NCI-H82 treated with DMSO at 0.1 percent for 48 hours (cell line): ENCODE results near the gene EVC.
A peak's percentile ranks its signal among the peaks of the same experiment; 100 is the strongest.

Experiments
- DNase-seq: peaks from one replicate; lab custom pipeline; 2025; ENCODE audit not compliant: unreplicated experiment; lab: John Stamatoyannopoulos, UW

The EVC gene

DNA sequence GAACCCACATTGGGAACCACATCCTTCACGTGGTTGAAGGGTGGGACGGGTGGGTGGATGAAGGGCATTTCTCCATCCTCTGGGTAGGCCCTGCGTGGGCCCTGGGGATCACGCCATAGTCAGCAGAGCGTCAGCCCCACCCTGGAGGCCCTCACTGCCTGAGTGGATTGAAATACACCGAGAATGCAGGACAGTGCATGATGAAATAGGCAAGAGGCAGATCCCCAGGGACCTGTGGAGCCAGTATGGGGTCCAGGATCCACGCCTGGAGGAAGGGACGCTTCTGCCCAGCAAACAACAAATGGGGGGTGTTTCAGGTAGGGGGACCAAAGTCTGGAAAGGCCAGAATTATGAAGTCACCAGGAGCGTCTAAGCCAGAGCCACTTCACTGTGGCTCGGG, 19.4 kb downstream of the EVC start:
- no peak for DNase-seq

DNA sequence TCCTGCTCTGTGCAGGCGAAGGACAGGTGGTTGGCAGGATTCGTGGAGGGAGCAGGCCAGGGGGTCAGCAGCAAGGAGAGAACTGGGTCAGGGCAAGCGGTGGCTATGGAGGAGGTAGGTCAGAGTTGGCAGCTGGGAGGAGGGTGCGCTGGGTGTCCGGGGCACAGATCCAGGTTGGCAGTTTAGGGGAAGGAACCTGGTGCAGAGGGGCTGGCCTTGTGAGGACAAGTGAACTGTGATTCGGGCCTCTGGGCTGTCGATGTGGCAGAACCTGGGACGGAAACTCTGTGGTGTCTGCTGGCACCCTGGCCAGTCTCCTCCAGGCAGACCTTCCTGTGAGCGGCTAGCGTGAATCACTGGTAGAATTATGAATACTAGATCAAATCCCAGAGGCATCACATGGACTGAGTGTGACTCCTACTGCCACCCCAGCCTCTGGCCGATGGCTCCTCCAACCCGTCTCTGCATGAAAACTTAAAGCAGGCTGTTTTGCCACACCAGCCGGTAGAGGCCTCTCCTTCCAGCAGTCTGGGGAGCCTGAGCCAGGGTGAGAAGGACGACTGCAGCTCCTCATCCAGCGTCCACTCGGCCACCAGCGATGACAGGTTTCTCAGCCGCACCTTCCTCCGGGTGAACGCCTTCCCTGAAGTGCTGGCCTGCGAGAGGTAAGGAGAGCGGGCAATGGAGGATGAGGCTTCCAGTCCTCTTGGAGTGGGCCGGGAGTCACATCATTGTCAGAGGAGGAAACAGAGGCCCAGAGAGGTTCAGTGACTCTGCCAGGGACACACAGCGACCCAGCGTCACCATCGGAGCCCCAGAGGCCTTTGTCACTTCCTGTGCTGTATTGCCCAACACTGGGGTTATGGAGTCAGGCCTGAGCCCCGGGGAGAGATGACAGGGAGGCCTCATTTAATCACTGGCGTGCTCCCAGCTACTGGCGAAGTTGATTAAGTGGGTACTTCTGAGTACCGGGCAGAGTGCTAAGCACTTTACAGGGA, 20.3 kb downstream of the EVC start:
- no peak for DNase-seq

DNA sequence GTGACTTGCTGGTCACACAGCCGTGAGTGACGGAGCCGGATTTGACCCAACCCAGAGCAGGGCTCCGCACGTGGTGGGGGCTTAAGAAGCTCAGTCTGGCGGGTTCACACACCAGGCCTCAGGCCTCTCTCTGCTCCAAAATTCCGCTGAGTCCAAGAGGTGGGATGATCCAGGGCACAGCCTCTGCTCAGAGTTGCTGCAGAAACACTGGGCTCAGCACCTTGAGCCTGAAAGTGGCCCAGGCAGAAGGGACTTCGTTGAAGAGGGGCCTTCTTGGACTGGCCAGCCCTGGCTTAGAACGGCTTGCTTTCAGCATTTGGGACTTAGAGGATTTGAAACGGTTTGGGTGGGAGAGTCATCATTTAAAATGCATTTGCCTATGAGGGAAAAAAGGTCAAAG, 21.2 kb downstream of the EVC start:
- no peak for DNase-seq

DNA sequence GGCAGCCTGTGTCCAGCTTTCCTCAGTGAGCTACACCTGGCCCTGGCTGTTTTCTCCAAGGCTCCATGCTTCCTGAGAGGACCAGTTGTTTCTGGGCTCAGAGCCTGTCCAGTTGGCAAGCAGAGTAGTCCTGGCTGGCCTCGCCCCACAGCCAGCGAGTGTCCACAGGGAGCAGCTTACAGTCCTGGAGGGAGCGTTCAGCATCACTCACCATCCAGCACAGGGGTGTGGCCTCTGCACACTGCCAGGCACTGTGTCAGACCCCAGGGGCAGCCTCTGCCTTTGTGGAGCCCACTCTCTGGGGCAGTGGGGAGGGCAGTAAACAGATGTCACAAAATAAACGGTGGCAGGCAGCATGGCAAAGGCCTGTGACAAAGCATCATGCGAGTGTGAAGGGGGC, 23.9 kb downstream of the EVC start:
- DNase-seq = no peak

DNA sequence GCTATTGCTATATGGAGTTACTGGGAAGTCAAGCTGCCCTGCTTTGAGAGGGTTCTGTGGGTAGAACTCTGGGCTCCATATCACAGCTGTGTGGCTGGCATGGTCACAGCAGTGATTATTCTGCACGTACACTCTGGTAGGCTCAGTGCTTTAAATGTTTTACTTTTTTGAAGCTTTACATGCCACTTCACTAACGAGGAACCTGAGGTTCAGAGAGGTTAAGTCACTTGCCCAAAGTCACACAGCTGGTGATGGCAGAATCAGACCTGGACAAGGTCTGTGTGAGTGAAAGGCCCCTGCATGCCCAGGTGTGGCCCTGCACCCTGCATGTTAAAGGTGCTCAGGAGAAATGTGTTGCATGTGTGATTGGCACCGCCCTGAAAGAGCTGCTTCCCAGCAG, 24.5 kb downstream of the EVC start:
- DNase-seq = no peak

DNA sequence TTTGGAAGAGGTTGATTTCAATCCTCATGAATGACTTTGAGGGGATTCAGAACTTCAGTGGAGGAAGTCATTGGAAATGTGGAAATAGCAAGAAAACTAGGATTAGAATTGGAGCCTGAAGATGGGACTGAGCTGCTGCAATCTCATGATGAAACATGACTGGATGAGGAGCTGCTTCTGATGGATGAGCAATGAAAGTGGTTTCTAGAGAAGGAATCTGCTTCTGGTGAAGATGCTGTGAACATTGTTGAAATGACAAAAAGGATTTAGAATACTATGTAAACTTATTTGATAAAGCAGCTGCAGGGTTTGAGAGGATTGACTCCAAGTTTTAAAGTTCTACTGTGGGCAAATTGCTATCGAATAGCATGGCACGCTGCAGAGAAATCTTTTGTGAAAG, 27.1 kb downstream of the EVC start:
- DNase-seq = no peak

DNA sequence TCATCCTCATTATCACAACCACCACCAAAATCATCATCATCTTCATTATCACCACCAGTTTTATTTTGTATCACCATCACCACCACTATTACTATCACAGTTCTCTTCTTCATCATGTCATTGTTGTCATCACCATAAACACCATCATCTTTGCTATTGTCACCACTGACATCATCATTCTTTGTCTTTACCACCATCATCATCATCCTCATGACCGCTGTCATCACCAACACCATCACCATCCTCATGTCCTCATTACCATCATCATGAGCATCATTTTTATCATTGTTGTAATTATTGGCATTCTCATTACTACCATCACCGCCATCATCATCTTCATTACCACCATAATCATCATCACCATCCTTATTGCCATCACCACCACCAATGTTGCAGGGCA, 31.4 kb downstream of the EVC start:
- DNase-seq = no peak

DNA sequence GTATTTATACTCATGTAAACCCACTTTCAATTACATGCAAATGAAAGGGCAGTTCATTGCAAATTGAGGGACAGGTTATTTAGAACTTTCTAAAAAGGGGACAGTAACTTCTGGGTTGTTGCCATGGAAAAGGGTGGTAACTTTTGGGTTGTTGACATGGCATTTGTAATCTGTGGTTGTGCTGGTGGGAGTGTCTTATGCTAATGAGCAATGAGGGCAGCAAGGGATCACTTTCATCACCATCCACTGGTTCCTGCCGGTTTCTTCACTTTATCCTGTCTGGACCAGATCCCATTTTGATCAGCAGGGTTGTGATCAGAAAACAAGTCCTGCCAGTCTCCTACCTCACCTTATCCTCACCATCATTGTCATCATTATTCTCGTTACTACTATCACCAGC, 32.0 kb downstream of the EVC start:
- DNase-seq = no peak

DNA sequence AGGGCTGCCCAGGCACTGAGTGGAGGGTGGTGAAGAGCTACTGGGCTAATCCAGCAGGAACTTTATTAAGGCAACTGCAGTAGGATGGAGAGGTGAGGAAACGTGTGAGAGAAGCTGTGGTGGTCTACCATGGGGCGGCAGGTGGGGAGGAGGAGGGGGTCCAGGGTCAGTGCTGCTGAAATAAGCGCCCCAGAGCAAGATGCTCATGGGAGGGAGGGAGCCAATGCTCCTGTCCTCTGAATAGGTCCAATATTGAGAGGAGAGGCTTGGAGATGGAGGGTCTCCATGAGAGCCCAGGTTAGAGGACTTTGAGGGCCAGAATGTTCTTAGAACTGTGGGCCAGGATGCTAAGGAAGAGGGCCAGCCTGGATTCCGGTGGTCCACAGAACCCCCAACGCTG, 35.2 kb downstream of the EVC start:
- no peak for DNase-seq

DNA sequence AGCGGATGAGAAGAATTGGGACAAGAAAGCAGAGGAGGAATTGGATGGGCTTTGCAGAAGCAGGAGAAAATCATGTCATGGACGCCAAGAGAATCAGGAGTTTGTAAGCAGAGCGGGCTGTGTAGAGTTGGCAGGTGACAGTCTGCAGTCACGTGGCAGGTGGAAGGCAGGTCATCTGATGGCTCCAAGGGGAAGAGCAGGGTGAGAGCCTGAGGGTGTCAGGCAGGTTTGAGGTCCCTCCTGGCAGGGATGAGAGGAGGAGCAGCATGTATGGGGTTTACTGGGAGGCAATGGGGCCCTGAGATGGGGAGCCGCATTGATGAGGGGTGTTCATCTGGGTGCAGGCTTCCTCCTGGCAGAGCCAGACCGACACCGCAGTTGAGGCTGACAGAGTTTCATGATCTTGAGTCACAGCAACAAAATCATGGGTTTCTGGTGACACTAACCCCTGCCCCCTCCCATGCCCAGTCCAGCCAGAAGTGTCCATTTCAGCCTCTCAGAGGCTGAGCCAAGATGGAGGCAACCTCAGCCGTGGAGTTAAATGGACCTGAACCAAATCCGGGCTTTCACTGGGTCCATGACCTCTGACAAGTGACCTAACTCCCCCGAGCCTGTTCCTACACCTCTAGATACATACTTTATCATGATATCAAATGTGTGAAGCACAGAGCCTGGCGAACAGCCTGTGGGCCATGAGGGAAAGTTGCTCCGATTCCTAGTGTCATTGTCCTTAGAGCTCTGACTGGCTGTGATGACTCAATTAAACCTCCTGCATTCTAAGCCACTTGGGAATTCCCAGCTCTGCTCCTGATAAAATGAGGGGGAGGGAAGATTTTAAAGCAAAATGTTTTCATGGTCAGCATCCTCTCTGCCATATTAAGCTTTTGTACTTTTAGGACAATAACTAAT, 36.1 kb downstream of the EVC start:
- DNase-seq = no peak

DNA sequence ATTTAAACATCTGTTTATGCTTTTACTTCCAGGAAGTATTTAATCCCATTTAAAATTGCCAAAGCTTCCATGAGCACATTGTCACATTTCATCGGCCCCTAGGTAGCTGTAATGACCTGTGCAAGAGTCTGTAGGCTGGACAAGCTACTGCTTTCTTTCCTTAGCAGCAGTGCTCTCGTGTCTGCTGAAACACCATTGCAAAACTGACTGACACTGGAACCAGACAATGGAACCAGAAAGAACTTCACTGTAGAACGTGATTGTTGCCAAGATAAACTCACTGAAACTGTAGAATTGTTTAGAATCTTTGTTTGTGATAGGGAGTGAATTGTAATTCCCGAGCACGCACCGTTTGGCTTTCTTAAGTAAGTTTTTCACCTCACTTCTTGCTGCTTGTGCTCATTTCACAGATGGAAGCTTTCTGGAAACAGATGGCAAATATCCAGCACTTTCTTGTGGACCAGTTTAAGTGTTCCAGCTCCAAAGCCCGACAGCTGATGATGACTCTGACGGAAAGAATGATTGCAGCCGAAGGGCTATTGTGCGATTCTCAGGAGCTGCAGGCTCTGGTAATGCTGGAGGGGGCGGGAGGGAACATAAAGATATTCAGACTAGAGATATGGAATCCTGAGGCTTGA, 36.9 kb downstream of the EVC start:
- DNase-seq = no peak

DNA sequence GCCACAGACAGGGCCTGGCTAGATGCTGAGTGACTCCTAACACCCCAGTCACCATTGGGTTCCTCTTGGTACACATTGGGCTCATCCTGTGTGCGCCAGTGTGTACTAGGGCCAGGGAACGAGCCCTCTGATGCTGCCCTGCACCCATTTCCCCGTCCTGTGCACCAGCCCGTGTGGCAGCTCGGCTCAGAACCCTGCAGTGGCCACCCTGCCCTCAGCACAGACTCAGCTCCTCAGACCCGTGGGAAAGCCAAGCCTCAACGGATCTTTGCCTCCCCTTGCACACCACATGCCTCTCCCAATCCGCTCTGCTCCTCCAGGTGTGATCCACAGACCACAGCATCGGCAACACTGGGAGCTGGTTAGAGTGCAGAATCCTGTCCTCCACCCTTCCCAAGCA, 38.6 kb downstream of the EVC start:
- no peak for DNase-seq

DNA sequence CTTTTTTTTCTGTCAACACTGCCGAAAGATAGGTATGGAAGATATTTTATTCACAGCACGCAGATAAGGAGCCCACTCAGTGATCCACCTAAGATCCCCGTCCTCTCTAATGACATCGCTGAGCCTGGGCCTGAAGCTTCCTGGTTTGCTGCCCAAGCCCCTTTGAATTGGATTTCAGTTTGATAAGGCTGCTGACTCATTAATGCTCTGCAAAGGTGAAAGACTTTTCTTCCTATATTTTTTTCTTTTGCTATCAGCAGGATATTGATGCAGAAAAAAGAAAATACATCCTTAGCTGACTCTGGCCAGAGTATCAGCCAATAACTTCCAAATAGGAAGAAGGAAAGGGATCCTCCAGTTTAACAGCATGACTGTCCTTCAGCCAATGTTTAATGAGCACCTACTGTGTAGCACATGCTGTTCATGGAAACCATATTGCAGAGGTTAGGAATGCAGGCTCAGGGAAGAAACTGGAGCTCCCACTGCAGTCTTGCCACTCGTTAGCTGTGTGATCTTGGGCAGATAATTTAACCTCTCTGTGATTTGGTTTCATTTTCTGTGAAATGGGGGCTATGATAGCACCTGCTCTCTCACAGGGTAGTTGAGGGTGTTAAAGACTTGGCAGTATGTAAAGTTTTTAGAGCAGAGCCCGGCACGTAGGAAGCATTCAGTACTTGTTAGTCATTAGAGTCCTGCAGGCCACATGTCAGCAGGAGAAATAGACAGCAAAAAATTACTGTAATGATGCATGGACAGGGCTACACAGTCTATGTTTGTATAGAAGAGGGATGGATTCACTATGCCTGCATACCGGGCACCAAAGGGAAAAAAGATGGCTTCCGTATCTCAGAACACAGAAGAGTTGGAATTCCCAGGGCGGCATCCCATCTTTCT, 39.3 kb downstream of the EVC start:
- no peak for DNase-seq

DNA sequence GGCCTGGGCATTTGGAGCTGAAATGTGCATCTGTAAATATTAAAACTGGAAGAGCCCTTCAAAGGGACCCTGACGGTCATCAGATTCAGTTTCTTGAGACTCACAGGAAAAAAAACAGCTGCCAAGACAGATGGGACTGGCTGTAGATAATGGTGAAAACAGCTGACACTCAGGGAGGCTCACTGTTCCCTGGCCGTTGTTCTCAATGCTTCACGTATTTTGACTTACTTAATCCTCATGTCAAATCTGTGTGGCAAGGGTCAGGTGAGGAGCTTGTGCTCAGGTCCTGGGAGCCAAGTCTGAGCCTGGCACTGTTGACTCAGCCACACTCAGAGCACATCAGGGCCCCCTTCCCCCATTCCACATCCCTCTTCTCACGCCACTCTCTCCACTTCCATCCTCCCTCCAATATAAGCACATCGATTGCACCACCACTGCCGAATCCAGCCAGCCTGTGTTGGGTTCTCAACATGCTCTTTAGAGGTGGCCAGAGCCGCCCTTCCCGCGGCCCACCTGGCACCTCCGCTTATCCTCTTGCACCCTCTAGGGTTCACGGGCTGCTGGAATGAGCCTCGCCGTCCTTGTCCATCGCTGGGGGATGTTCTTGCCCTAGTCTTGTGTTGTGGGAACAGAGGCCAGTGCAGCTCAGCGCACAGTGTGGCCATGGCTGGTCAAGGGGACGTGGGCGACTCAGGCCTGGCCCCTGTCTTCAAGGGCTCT, 40.1 kb downstream of the EVC start:
- DNase-seq = peak; percentile 42

DNA sequence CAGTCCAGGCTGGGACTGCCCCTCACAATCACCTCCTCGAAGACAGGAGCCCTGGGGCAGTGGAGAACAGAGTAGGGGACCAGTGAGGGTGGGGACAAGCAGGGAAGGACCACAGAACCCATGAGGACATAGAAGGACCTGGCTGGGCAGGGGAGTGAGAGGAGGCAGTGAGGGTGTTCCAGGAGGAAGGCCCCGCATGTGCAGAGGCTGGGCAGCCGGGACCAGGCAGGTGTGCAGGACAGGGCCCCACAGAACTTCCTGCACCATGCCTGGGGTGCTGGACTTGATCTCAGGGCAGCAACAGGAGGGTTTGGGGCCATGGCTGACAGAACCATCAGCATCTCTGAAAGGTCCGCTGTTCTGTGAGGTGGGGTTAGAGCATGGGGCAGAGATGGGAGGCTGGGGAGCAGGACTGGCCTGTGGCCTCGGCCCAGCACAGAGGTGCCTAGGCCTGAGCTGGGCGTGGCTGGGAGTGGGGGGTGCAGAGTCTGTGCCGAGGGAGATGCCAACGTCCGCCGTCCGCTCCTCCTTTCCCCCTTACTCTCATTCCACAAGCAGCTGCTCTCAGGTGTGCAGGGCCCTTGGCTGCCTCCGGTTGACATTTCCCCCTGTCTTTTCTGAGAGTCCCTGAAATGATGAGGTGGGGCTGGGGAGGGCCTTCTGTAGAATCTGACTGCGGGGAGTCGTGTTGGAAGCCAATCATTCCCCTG, 40.8 kb downstream of the EVC start:
- DNase-seq = no peak

DNA sequence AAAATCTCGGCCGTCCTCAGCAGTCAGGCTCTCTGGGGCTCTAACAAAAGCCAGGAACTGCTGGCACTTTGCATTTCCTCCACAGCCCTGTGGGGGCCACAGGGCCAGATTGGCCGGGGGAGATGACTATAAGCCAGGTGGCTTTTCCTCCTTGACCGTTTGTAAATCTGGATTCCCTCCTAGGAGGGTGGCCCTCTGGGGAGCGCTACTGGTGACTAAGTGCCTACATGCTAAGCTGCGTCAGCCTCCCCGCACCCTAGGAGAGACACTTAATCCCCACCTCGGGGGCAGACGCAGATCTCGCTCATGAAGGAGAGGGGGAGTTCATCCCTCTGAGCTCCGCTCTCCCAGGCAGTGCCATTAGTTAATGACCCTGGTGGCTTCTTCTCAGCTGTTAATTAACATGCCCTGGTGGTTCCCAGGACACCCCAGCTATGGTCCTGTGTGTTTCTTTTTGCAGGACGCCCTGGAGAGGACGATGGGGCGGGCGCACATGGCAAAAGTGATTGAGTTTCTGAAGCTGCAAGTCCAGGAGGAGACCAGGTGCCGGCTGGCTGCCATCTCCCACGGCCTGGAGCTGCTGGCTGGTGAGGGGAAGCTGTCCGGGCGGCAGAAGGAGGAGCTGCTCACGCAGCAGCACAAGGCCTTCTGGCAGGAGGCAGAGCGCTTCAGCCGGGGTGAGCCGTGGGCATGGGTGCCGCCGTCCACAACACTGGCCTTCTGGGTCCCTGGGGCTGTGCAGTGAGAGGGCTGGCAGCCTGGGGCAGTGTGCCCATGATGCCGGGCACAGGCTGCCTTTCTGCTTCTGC, 41.6 kb downstream of the EVC start:
- DNase-seq = peak; percentile 77

DNA sequence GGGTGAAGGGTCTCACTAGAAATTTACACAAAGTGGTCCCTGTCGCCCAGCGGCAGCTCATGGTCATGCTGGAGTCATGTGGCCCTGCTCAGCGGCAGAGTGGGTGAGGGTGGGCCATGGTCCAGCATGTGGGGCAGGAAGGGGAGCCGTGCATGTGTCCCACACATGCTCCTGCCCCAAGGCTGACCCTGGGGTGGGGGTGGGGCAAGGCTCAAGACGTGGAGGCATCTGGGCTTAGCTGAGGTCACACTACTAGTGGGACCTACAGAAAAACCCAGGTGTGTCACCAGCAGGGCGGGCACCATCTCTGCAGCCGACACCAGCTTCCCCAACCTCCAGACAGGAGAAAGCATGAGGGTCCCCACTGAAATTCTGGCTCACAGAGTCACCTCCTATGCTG, 42.4 kb downstream of the EVC start:
- no peak for DNase-seq

DNA sequence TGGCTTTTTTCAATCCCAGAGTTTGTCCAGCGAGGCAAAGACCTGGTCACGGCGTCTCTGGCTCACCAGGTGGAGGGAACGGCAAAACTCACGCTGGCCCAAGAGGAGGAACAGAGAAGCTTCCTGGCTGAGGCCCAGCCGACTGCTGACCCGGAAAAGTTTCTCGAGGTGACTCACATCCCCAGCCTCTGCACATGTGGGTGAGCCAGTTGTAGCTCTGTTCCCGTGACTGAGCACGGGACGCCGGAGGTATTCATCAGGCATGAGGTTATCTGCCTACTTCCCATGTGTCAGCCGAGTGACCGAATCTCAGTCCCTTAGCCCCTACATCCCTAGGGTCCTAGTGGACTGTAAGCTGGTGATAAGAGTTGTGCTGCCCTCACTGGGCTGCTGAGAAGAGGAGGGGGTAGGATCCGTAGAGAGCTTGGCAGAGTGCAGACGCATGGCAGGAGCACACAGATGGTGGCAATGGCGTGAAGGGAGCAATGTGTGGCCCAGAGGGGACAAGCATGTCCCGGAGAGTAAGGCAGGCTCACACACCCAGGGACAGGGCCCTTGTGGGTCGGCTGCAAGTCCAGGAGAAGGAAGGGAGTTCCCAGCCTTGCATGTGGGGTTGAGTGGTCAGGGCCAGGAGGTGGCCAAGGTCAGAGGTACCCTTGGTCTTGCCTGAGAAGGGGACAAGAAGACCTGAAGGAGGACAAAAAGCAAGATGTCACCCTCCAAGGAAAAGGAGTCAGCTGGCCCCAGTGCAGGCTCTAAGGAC, 42.9 kb downstream of the EVC start:
- no peak for DNase-seq
